H1 (cell line): Measurements from ENCODE around the gene INKA2. TPM values are rescaled to one million over a fixed set of nuclear protein-coding genes. Genes with fewer than 3 reads are reported as not detected.

Experiments
- CTCF ChIA-PET: fragments of 300-600 bp; sonication (Branson Sonifier 250); formaldehyde crosslinking; loops from one replicate; lab custom pipeline; 2021; ENCODE audit not compliant: partially characterized antibody; lab: Charles Lee
- POLR2A ChIA-PET: fragments of 300-600 bp; sonication (Branson Sonifier 250); formaldehyde crosslinking; loops from one replicate; lab custom pipeline; 2021; ENCODE audit warnings: inconsistent platforms; ENCODE audit not compliant: partially characterized antibody; lab: Charles Lee
- DNase-seq, 2 experiments: peaks; one replicate each; pipeline versions ENCODE4 v3.0.0 to v3.0.0-alpha.2; 2010 to 2022; ENCODE audit warnings: low spot score in 2 of 2, low read depth in 1 of 2, mixed read lengths in 1 of 2
- FAIRE-seq: peaks from 2 replicates; lab custom pipeline; 2011; peaks lifted over from hg19 to GRCh38; lab: Jason Lieb, UNC
- H2AFZ ChIP-seq: 2 replicates; pipeline ENCODE4 v1.8.1; 2012; ENCODE audit warnings: low read length, inconsistent platforms
- H2AK5ac ChIP-seq: 2 replicates; pipeline ENCODE4 v1.6.1; 2013; ENCODE audit warnings: low read depth, low read length
- H2BK120ac ChIP-seq: replicated peaks from 2 replicates; pipeline ENCODE3; 2013; ENCODE audit warnings: low read depth, low read length, inconsistent platforms
- H2BK12ac ChIP-seq: 2 replicates; pipeline ENCODE4 v1.6.1; 2013; ENCODE audit warnings: low read depth, low read length
- H2BK15ac ChIP-seq: 2 replicates; pipeline ENCODE4 v1.6.1; 2013; ENCODE audit warnings: low read length
- H2BK20ac ChIP-seq: 2 replicates; pipeline ENCODE4 v1.6.1; 2013; ENCODE audit warnings: low read length
- H2BK5ac ChIP-seq: 2 replicates; pipeline ENCODE4 v1.6.1; 2013; ENCODE audit warnings: low read depth, low read length
- H3K14ac ChIP-seq: 2 replicates; pipeline ENCODE4 v1.6.1; 2013; ENCODE audit warnings: inconsistent platforms; ENCODE audit not compliant: insufficient read length
- H3K18ac ChIP-seq: 2 replicates; pipeline ENCODE4 v1.6.1; 2013; ENCODE audit warnings: low read length; ENCODE audit errors: extremely low read depth
- H3K23ac ChIP-seq: 2 replicates; pipeline ENCODE4 v1.6.1; 2013; ENCODE audit warnings: inconsistent platforms; ENCODE audit not compliant: insufficient read length
- H3K23me2 ChIP-seq: 2 replicates; pipeline ENCODE4 v1.6.1; 2013; ENCODE audit warnings: low read depth, low read length
- H3K27ac ChIP-seq: 2 replicates; pipeline ENCODE4 v1.6.1; 2011; ENCODE audit warnings: low read depth, low read length, inconsistent platforms
- H3K27me3 ChIP-seq, 4 experiments: replicated peaks in 1 of 4; 1 replicate in 1 of 4; 2 replicates in 3 of 4; pipeline versions ENCODE4 v1.6.1 to v1.8.1; 2011 to 2013; ENCODE audit warnings: low read length in 3 of 4, mild to moderate bottlenecking in 3 of 4, inconsistent platforms in 2 of 4, mixed read lengths in 2 of 4, moderate library complexity in 1 of 4; ENCODE audit not compliant: control insufficient read depth in 3 of 4, insufficient read depth in 3 of 4; ENCODE audit errors: extremely low read depth in 1 of 4
- H3K36me3 ChIP-seq, 4 experiments: 2 replicates each; pipeline versions ENCODE4 v1.6.1 to v1.8.1; 2011 to 2013; ENCODE audit warnings: mild to moderate bottlenecking in 4 of 4, low read length in 3 of 4, moderate library complexity in 2 of 4, control low read depth in 1 of 4, inconsistent platforms in 1 of 4; ENCODE audit not compliant: insufficient read depth in 4 of 4, control insufficient read depth in 2 of 4
- H3K4ac ChIP-seq: replicated peaks from 2 replicates; pipeline ENCODE3; 2013; ENCODE audit warnings: low read length, low read depth, mixed read lengths, inconsistent platforms; ENCODE audit not compliant: insufficient read length
- H3K4me1 ChIP-seq, 4 experiments: replicated peaks in 1 of 4; 1 replicate in 1 of 4; 2 replicates in 3 of 4; pipeline versions ENCODE4 v1.6.1 to v1.8.1; 2011 to 2013; ENCODE audit warnings: low read length in 3 of 4, inconsistent platforms in 2 of 4, mixed read lengths in 1 of 4; ENCODE audit not compliant: insufficient read depth in 4 of 4, control insufficient read depth in 3 of 4
- H3K4me2 ChIP-seq, 2 experiments: 2 replicates each; pipeline versions ENCODE4 v1.6.1 to v1.8.1; 2011 to 2013; ENCODE audit warnings: low read depth in 2 of 2, low read length in 2 of 2, control low read depth in 1 of 2, inconsistent platforms in 1 of 2, mild to moderate bottlenecking in 1 of 2; ENCODE audit not compliant: insufficient read depth in 1 of 2
- H3K4me3 ChIP-seq, 4 experiments: fragments of 200-600, 300-600 bp in 1 of 4; sonication (generic), shearing (Covaris generic), sonication (Bioruptor Twin) in 1 of 4; 2 replicates each; pipeline versions ENCODE4 v1.5.1 to v1.8.1; 2011 to 2016; ENCODE audit warnings: low read length in 4 of 4, low read depth in 3 of 4, control low read depth in 2 of 4, inconsistent platforms in 2 of 4, mild to moderate bottlenecking in 2 of 4, mixed read lengths in 1 of 4, moderate library complexity in 1 of 4; ENCODE audit not compliant: insufficient read depth in 2 of 4; ENCODE audit errors: extremely low read depth in 1 of 4
- H3K56ac ChIP-seq: replicated peaks from 2 replicates; pipeline ENCODE3; 2013; ENCODE audit warnings: low read depth, mild to moderate bottlenecking, mixed read lengths, low read length, inconsistent platforms; ENCODE audit not compliant: insufficient read length
- H3K79me1 ChIP-seq: 2 replicates; pipeline ENCODE4 v1.6.1; 2013; ENCODE audit warnings: low read depth, low read length, control low read depth
- H3K79me2 ChIP-seq, 2 experiments: 2 replicates each; pipeline versions ENCODE4 v1.6.1 to v1.8.1; 2012 to 2013; ENCODE audit warnings: low read length in 2 of 2, mild to moderate bottlenecking in 2 of 2, inconsistent platforms in 1 of 2; ENCODE audit not compliant: insufficient read depth in 2 of 2, control insufficient read depth in 1 of 2
- H3K9ac ChIP-seq, 4 experiments: replicated peaks in 1 of 4; 1 replicate in 1 of 4; 2 replicates in 3 of 4; pipeline versions ENCODE4 v1.6.1 to v1.8.1; 2011 to 2013; ENCODE audit warnings: low read depth in 3 of 4, low read length in 3 of 4, control low read depth in 2 of 4, mild to moderate bottlenecking in 2 of 4, moderate library complexity in 2 of 4, inconsistent platforms in 1 of 4; ENCODE audit errors: extremely low read depth in 1 of 4
- H3K9me3 ChIP-seq, 2 experiments: 2 replicates each; pipeline versions ENCODE4 v1.6.1 to v1.8.1; 2012 to 2013; ENCODE audit warnings: mild to moderate bottlenecking in 2 of 2, moderate library complexity in 2 of 2, control low read depth in 1 of 2, inconsistent platforms in 1 of 2, low read depth in 1 of 2, low read length in 1 of 2, mixed read lengths in 1 of 2; ENCODE audit not compliant: insufficient read depth in 2 of 2
- H4K20me1 ChIP-seq, 2 experiments: replicated peaks in 1 of 2; 2 replicates each; pipeline versions ENCODE3 to v1.8.1; 2011 to 2013; ENCODE audit warnings: inconsistent platforms in 2 of 2, low read length in 2 of 2, mild to moderate bottlenecking in 1 of 2; ENCODE audit not compliant: insufficient read depth in 2 of 2, control insufficient read depth in 1 of 2
- H4K5ac ChIP-seq: 2 replicates; pipeline ENCODE4 v1.6.1; 2013; ENCODE audit warnings: low read length, low read depth, mixed read lengths, inconsistent platforms; ENCODE audit not compliant: insufficient read length
- H4K8ac ChIP-seq: 2 replicates; pipeline ENCODE4 v1.8.0; 2013; ENCODE audit warnings: mild to moderate bottlenecking, moderate library complexity, low read length, inconsistent platforms; ENCODE audit not compliant: insufficient read depth; ENCODE audit errors: extremely low read depth
- H4K91ac ChIP-seq: replicated peaks from 2 replicates; pipeline ENCODE3; 2013; ENCODE audit warnings: low read length, mixed read lengths, inconsistent platforms; ENCODE audit not compliant: insufficient read length
- CBX5 ChIP-seq: fragments of 300-800, 300-1000 bp; sonication (generic); IDR thresholded peaks from 2 replicates; pipeline ENCODE4 v1.7.1; 2016; ENCODE audit warnings: antibody characterized with exemption, low read length, low read depth
- CHD1 ChIP-seq: IDR thresholded peaks from 2 replicates; pipeline ENCODE4 v1.6.1; 2012; ENCODE audit warnings: low read depth, low read length, improper control_type of control experiment
- EP300 ChIP-seq, 2 experiments: IDR thresholded peaks; 1 replicate in 1 of 2; 2 replicates in 1 of 2; pipeline ENCODE4 v1.6.1; 2011 to 2012; ENCODE audit warnings: low read depth in 2 of 2, low read length in 2 of 2, mild to moderate bottlenecking in 2 of 2, borderline replicate concordance in 1 of 2, inconsistent platforms in 1 of 2, moderate library complexity in 1 of 2
- NRF1 ChIP-seq: IDR thresholded peaks from 2 replicates; pipeline ENCODE4 v1.6.1; 2011; ENCODE audit warnings: mild to moderate bottlenecking, low read depth, low read length, improper control_type of control experiment
- RAD21 ChIP-seq, 2 experiments: IDR thresholded peaks in 1 of 2; conservative IDR thresholded peaks in 1 of 2; 2 replicates each; pipeline ENCODE4 v1.6.1; 2011; ENCODE audit warnings: low read depth in 2 of 2, low read length in 2 of 2, improper control_type of control experiment in 1 of 2, inconsistent platforms in 1 of 2, mild to moderate bottlenecking in 1 of 2, moderate library complexity in 1 of 2
- RXRA ChIP-seq: IDR thresholded peaks from 2 replicates; pipeline ENCODE4 v1.6.1; 2011; ENCODE audit warnings: low read depth, mild to moderate bottlenecking, low read length, moderate library complexity; ENCODE audit not compliant: insufficient read depth
- SIRT6 ChIP-seq: IDR thresholded peaks from one replicate; pipeline ENCODE4 v1.7.1; 2012; ENCODE audit warnings: low read length, inconsistent platforms
- SP2 ChIP-seq: IDR thresholded peaks from 2 replicates; pipeline ENCODE4 v1.6.1; 2012; ENCODE audit warnings: mild to moderate bottlenecking, low read length, inconsistent platforms
- SP4 ChIP-seq: IDR thresholded peaks from 2 replicates; pipeline ENCODE4 v1.6.1; 2012; ENCODE audit warnings: low read length, inconsistent platforms
- TAF1 ChIP-seq: IDR thresholded peaks from 2 replicates; pipeline ENCODE4 v1.6.1; 2011; ENCODE audit warnings: mild to moderate bottlenecking, low read depth, low read length
- ZNF274 ChIP-seq: IDR thresholded peaks from 2 replicates; pipeline ENCODE4 v1.7.0; 2012; ENCODE audit warnings: low read length, borderline replicate concordance; ENCODE audit errors: extremely low read depth
- WGBS, 2 experiments: shearing (Covaris generic) in 1 of 2; methylation state at CpG; one replicate each; pipeline versions ENCODE4 v1.1.6 to v1.1.7; 2013 to 2015; ENCODE audit warnings: low lambda C conversion rate in 2 of 2, mixed read lengths in 2 of 2, inconsistent platforms in 1 of 2, low coverage in 1 of 2, missing lambda C conversion rate in 1 of 2; ENCODE audit not compliant: insufficient replicate concordance in 2 of 2, insufficient coverage in 1 of 2, insufficient read length in 1 of 2; ENCODE audit errors: extremely low coverage in 1 of 2, missing lambda C conversion rate in 1 of 2; 5-methylcytosine and 5-hydroxymethylcytosine counted together
- polyA plus RNA-seq, 7 experiments: library from polyadenylated mRNA; depleted of rRNA in 3 of 7; stranded (reverse) in 5 of 7; unstranded in 2 of 7; fragments of >200 nt in 5 of 7; fragments of 200-250 nt in 2 of 7; gene quantifications; 1 replicate in 5 of 7; 2 replicates in 1 of 7; 4 replicates in 1 of 7; pipeline versions ENCODE4 v1.2.1 to v1.2.3, GENCODE V29; 2011 to 2013; ENCODE audit warnings: missing spikeins in 2 of 7, mixed read lengths in 2 of 7
- total RNA-seq: library from RNA; stranded (reverse); fragmentation: NEBNext Ultra II Directional; extraction: Animal tissue kit (Norgen Biotek cat#: 25700); gene quantifications from 2 replicates; pipeline ENCODE4 v1.2.1, GENCODE V29; 2021

Gene INKA2
- total and polyA plus RNA-seq, 2 of the 8 experiments (the other 6 are each of a cell fraction or from before 2014, with no cell fraction given): 4.2 to 11.5 TPM

DNA sequence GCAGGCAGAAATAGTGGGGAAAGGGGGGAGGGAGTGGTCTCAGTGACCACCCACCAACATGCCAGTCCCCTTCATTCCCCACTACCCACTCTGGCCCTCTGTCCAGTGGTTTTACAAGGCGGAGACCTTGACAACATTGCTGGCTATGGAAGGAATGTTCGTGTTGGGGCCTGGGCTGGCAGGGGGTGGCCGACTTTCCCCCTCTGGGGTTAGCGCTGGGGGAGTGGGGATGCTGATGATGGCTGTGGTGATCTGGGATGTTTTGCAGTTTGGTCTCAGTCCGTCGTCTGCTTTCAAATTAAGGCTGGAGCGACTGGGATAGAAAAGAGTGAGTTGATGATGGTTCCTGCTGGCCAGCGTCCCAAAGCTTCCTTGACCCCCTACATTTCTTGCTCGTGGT lies 36.8 kb upstream of the INKA2 start:
- no peaks in the 10 kb centered on the region for H3K79me1 ChIP-seq
- DNase-seq: no peak
- CTCF ChIA-PET: no interaction called here
- no peak overlapping the region for H3K4ac ChIP-seq
- H3K18ac ChIP-seq: no peak overlapping the region
- H3K4me3 ChIP-seq: no peak overlapping the region
- H3K79me2 ChIP-seq: no peaks in the 10 kb centered on the region
- H3K9ac ChIP-seq: no peak overlapping the region
- H3K36me3 ChIP-seq: no peaks in the 10 kb centered on the region
- H4K8ac ChIP-seq: no peak overlapping the region
- 0 out of 2 replicates have a peak overlapping the region, but pooled peaks have one; percentile 11 for H2BK20ac ChIP-seq
- H2BK5ac ChIP-seq: peak overlapping the region; percentile 20; the same call in 1 of the 2 replicates
- H3K9me3 ChIP-seq: no peaks in the 10 kb centered on the region
- H2AFZ ChIP-seq: no peak overlapping the region
- H2AK5ac ChIP-seq: no peak overlapping the region
- TF ChIP-seq NRF1: no peak
- TF ChIP-seq EP300 (IDR thresholded peaks at IDR 0.05; ENCODE audit: borderline replicate concordance in 1 of 2, low read depth in 2 of 2, low read length in 2 of 2): no peak
- TF ChIP-seq RXRA: no peak
- no peak for TF ChIP-seq SIRT6
- no peak for TF ChIP-seq TAF1
- TF ChIP-seq CHD1: no peak
- TF ChIP-seq SP4: no peak
- TF ChIP-seq ZNF274: no peak
- TF ChIP-seq SP2: no peak
- no peak for TF ChIP-seq RAD21 (IDR thresholded peaks at IDR 0.05 in 1 of 2, conservative IDR thresholded peaks at IDR 0.05 in 1 of 2; ENCODE audit: low read depth in 2 of 2, low read length in 2 of 2)
- no peak for TF ChIP-seq CBX5
- no peak for FAIRE-seq
- H2BK15ac ChIP-seq: no peak overlapping the region
- no peak overlapping the region for H3K4me2 ChIP-seq
- H3K23me2 ChIP-seq: peaks cover 4% of the 10 kb centered on the region; the same call in 1 of the 2 replicates
- H3K27me3 ChIP-seq: no peaks in the 10 kb centered on the region
- no peak overlapping the region for H4K5ac ChIP-seq
- no peak overlapping the region for H3K27ac ChIP-seq
- POLR2A ChIA-PET: interaction anchor here (1.1 kb wide), 1 partner anchor 13 kb away, joined by 4 read pairs; no protein-coding TSS in a partner anchor
- H3K14ac ChIP-seq: no peak overlapping the region
- 85% methylated on average over 7 of the region's 9 CpGs; no CpG with 5 or more reads in 1 of the 2 experiments for WGBS, 2 experiments
- no peak overlapping the region for H4K91ac ChIP-seq
- H2BK12ac ChIP-seq: no peak overlapping the region
- H3K23ac ChIP-seq: no peak overlapping the region
- no peak overlapping the region for H3K56ac ChIP-seq
- no peaks in the 10 kb centered on the region for H4K20me1 ChIP-seq
- H3K4me1 ChIP-seq: peaks cover 0 to 3% (median 3%) of the 10 kb centered on the region in 4 experiments; a peak in 3 of 7 replicates
- H2BK120ac ChIP-seq: no peak overlapping the region
